Measurements from ENCODE around the gene FILIP1L.

- no peak for TF ChIP-seq POLR2A (IDR thresholded peaks at IDR 0.05)
- no peak for TF ChIP-seq CTCF (IDR thresholded peaks at IDR 0.05)
Measured at GRCh38 chr3:99919694-99920093, 194.6 kb downstream of the FILIP1L start.

Measured in thyroid gland (tissue), 4 donors.